Uterus (tissue), 4 donors: ENCODE data around the gene SLC2A11. TPM values are rescaled to one million over a fixed set of nuclear protein-coding genes. Genes with fewer than 3 reads are reported as not detected.
A peak's percentile ranks its signal among the peaks of the same experiment; 100 is the strongest.

Experiments
- DNase-seq, 2 donors: peaks; one replicate each; pipeline ENCODE4 v3.0.0-alpha.2; 2019 to 2020
- H3K27ac ChIP-seq, 2 donors: fragments of 200-600 bp; sonication (generic); 1 replicate in 1 of 2; 2 replicates in 1 of 2; pipeline ENCODE4 v1.5.1; 2016 to 2018
- H3K27me3 ChIP-seq, 2 donors: fragments of 200-600 bp; sonication (generic); one replicate each; pipeline ENCODE4 v1.5.1; 2018 to 2019; ENCODE audit warnings: control low read depth in 1 of 2
- H3K36me3 ChIP-seq, 2 donors: fragments of 200-600 bp; sonication (generic); one replicate each; pipeline ENCODE4 v1.5.1; 2019; ENCODE audit warnings: control low read depth in 1 of 2
- H3K4me1 ChIP-seq, 2 donors: fragments of 200-600 bp; sonication (generic); one replicate each; pipeline ENCODE4 v1.5.1; 2018 to 2019; ENCODE audit warnings: control low read depth in 1 of 2
- H3K4me3 ChIP-seq, 2 donors: fragments of 200-600 bp; sonication (generic); 1 replicate in 1 of 2; 2 replicates in 1 of 2; pipeline ENCODE4 v1.5.1; 2018 to 2019; ENCODE audit warnings: mild to moderate bottlenecking in 1 of 2
- H3K9me3 ChIP-seq, 2 donors: fragments of 200-600 bp; sonication (generic); one replicate each; pipeline ENCODE4 v1.5.1; 2019; ENCODE audit warnings: control low read depth in 1 of 2
- POLR2A ChIP-seq, 2 donors: fragments of 450-650 bp; IDR thresholded peaks; one replicate each; pipeline ENCODE4 v1.6.1; 2016; ENCODE audit warnings: antibody characterized with exemption in 2 of 2, mild to moderate bottlenecking in 1 of 2, moderate library complexity in 1 of 2
- intact Hi-C: fragments of 100-400 bp; cut with DNase I; formaldehyde crosslinking; loops from one replicate; pipeline ENCODE4 v1.15.1; 2023; ENCODE audit warnings: low total_unique reads
- total RNA-seq, 4 donors: library from RNA; depleted of rRNA in 3 of 4; stranded (reverse); fragments of >200 nt in 3 of 4; gene quantifications; one replicate each; pipeline versions ENCODE4 v1.1.0 to v1.2.4, GENCODE V29; 2014 to 2023
- TF ChIP-seq, protein P1 (sequence below), 4 experiments: fragments of 200-600 bp in 2 of 4; fragments of 450-650 bp in 2 of 4; sonication (generic) in 2 of 4; IDR thresholded peaks; one replicate each; pipeline ENCODE4 v1.5.1; 2016 to 2019; ENCODE audit warnings: antibody characterized with exemption in 4 of 4, mild to moderate bottlenecking in 2 of 4, moderate library complexity in 1 of 4
- donor health status: DM: yes; HTN: yes; CAD: no.

Gene SLC2A11
- total RNA-seq, 4 donors from 2014 or later = under 0.01 to 63.3 (median 15.0) TPM

DNA sequence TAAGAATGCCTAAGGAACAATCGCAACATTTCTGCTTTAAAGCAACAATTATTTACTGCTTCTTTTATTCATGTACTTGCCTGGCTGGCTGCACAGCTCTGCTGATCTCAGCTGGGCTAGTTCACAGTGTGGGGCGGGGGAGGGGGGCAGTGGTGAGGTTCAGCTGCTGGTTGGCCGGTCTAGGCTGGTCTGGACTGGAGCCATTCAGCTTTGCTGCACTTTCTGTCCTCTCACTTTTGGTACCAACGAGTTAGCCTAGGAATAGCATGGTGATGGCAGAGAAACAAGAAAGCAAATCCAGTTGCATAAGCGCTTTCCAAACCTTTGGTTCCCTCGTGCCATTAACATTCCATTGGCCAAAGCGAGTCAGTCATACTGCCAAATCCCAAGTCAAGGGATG, 20.5 kb downstream of the SLC2A11 start:
- Histone ChIP-seq H3K4me1 (no peaks in the 10 kb centered on the region), H3K27me3 (no peaks in the 10 kb centered on the region), H3K4me3 (no peak overlapping the region), H3K9me3 (no peaks in the 10 kb centered on the region), H3K27ac (no peak overlapping the region), H3K36me3 (no peaks in the 10 kb centered on the region)
- DNase-seq = no peak
- intact Hi-C loops = no loop called here
- TF ChIP-seq, protein P1, sequence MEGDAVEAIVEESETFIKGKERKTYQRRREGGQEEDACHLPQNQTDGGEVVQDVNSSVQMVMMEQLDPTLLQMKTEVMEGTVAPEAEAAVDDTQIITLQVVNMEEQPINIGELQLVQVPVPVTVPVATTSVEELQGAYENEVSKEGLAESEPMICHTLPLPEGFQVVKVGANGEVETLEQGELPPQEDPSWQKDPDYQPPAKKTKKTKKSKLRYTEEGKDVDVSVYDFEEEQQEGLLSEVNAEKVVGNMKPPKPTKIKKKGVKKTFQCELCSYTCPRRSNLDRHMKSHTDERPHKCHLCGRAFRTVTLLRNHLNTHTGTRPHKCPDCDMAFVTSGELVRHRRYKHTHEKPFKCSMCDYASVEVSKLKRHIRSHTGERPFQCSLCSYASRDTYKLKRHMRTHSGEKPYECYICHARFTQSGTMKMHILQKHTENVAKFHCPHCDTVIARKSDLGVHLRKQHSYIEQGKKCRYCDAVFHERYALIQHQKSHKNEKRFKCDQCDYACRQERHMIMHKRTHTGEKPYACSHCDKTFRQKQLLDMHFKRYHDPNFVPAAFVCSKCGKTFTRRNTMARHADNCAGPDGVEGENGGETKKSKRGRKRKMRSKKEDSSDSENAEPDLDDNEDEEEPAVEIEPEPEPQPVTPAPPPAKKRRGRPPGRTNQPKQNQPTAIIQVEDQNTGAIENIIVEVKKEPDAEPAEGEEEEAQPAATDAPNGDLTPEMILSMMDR (IDR thresholded peaks at IDR 0.05) = no peak

DNA sequence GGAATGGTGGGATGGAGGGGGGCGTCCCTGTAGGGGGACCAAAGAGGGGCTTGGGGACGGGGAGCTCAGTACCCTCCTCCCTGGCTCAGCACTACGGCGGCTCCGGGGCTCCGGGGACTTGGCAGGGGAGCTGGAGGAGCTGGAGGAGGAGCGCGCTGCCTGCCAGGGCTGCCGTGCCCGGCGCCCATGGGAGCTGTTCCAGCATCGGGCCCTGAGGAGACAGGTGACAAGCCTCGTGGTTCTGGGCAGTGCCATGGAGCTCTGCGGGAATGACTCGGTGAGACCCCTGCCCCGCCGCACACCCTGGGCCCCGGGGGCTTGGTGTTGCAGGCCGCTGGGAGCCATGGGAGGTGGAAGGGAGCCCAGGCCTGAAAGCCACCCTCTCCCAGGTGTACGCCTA, 24.7 kb downstream of the SLC2A11 start:
- no peaks in the 10 kb centered on the region for H3K4me1 ChIP-seq
- H3K27me3 ChIP-seq = no peaks in the 10 kb centered on the region
- no peaks in the 10 kb centered on the region for H3K9me3 ChIP-seq
- H3K4me3 ChIP-seq = no peak overlapping the region
- no peak for DNase-seq
- no peak overlapping the region for H3K27ac ChIP-seq
- intact Hi-C loops = no loop called here
- TF ChIP-seq POLR2A (IDR thresholded peaks at IDR 0.05) = no peak
- TF ChIP-seq, protein P1 (IDR thresholded peaks at IDR 0.05) = no peak
- H3K36me3 ChIP-seq = no peaks in the 10 kb centered on the region

DNA sequence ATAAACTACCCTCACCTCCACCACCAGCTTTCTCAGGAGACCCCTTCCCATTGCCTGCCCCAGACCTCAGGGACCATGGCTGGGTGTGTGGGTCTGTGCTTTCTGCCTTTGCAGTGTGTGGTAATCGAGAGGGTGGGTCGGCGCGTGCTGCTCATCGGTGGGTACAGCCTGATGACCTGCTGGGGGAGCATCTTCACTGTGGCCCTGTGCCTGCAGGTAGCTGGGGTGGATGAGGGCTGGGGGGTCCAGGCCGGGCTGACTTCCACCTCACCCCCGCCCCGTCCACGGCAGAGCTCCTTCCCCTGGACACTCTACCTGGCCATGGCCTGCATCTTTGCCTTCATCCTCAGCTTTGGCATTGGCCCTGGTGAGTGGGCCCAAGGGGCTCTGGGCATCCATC, 26.0 kb downstream of the SLC2A11 start:
- H3K27me3 ChIP-seq = no peaks in the 10 kb centered on the region
- intact Hi-C loops = no loop called here
- no peak for DNase-seq
- H3K27ac ChIP-seq = no peak overlapping the region
- H3K4me1 ChIP-seq = no peaks in the 10 kb centered on the region
- no peak overlapping the region for H3K4me3 ChIP-seq
- no peak for TF ChIP-seq POLR2A (IDR thresholded peaks at IDR 0.05)
- TF ChIP-seq, protein P1 (IDR thresholded peaks at IDR 0.05) = no peak
- no peaks in the 10 kb centered on the region for H3K9me3 ChIP-seq
- H3K36me3 ChIP-seq = no peaks in the 10 kb centered on the region

DNA sequence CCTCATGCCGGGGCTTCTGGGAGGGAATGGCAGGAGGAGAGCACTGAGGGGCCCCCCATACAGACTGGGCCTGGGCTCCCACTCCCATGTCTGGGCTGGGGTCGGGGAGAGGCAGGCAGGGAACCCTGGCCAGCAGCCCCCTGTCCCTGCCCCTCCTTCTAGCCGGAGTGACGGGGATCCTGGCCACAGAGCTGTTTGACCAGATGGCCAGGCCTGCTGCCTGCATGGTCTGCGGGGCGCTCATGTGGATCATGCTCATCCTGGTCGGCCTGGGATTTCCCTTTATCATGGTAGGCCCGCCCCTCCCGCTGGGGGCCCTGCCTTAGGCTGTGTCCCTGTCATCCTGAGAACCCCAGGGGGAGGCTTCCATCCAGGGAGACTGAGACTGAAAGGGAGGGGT, 26.5 kb downstream of the SLC2A11 start:
- TF ChIP-seq POLR2A (IDR thresholded peaks at IDR 0.05) = no peak
- TF ChIP-seq, protein P1 (IDR thresholded peaks at IDR 0.05) = no peak
- H3K9me3 ChIP-seq = no peaks in the 10 kb centered on the region

DNA sequence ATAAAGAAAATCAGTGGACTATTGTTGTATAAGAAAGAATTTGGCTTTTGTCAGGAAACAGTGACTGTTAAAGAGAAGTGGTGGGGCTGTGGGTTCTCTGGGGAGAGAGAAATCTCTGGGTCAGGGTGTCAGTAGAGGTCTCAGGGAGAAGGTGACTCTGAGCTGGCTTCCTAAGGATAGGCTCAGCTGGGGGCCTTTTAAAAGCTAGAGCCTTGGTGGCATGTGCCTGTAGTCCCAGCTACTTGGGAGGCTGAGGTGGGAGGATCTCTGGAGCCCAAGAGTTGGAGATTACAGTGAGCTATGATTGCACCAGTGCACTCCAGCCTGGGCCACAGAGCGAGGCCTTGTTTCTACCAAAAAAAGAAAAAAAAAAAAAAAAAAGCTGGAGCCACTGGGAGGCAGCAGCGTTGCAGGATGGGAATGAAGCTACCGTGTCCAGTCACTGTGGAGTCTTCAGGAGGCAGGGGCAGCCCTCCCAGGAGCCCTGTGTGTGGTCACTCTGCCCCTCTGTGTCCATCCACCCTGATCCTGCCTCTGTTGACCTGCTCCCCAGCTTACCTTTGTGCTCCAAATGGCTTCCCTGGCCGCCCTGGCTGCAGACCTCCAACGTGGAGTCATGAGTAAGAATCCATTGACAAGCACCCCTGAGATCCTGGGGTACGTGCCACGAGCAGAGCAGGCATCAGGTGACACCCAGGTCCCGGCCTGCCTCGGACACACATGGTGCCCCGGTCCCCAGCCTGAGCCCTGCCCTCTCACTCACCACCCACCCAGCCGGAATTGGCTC, 31.1 kb downstream of the SLC2A11 start:
- intact Hi-C loops = no loop called here
- DNase-seq = no peak
- H3K27ac ChIP-seq = peak overlapping the region in 1 of 2 donors; percentile 58

More for the DNA sequence above, 26.5 kb downstream of the SLC2A11 start:
- Histone ChIP-seq H3K4me1 (no peaks in the 10 kb centered on the region), H3K27ac (no peak overlapping the region), H3K36me3 (no peaks in the 10 kb centered on the region), H3K4me3 (no peak overlapping the region), H3K27me3 (no peaks in the 10 kb centered on the region)
- DNase-seq = no peak
- intact Hi-C loops = no loop called here

More for the DNA sequence above, 31.1 kb downstream of the SLC2A11 start:
- H3K36me3 ChIP-seq = no peaks in the 10 kb centered on the region
- no peak overlapping the region for H3K4me3 ChIP-seq
- no peaks in the 10 kb centered on the region for H3K9me3 ChIP-seq
- TF ChIP-seq, protein P1 (IDR thresholded peaks at IDR 0.05) = no peak
- TF ChIP-seq POLR2A (IDR thresholded peaks at IDR 0.05) = no peak
- no peaks in the 10 kb centered on the region for H3K27me3 ChIP-seq
- H3K4me1 ChIP-seq = no peaks in the 10 kb centered on the region
